ENCODE results near the gene ASB6. TPM values are rescaled to one million over a fixed set of nuclear protein-coding genes. Genes with fewer than 3 reads are reported as not detected.
A peak's percentile ranks its signal among the peaks of the same experiment; 100 is the strongest.

ASB6 gene, protein sequence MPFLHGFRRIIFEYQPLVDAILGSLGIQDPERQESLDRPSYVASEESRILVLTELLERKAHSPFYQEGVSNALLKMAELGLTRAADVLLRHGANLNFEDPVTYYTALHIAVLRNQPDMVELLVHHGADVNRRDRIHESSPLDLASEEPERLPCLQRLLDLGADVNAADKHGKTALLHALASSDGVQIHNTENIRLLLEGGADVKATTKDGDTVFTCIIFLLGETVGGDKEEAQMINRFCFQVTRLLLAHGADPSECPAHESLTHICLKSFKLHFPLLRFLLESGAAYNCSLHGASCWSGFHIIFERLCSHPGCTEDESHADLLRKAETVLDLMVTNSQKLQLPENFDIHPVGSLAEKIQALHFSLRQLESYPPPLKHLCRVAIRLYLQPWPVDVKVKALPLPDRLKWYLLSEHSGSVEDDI
- 24.5 TPM for polyA plus RNA-seq (2012; ENCODE audit: insufficient read length, low read depth)

DNA sequence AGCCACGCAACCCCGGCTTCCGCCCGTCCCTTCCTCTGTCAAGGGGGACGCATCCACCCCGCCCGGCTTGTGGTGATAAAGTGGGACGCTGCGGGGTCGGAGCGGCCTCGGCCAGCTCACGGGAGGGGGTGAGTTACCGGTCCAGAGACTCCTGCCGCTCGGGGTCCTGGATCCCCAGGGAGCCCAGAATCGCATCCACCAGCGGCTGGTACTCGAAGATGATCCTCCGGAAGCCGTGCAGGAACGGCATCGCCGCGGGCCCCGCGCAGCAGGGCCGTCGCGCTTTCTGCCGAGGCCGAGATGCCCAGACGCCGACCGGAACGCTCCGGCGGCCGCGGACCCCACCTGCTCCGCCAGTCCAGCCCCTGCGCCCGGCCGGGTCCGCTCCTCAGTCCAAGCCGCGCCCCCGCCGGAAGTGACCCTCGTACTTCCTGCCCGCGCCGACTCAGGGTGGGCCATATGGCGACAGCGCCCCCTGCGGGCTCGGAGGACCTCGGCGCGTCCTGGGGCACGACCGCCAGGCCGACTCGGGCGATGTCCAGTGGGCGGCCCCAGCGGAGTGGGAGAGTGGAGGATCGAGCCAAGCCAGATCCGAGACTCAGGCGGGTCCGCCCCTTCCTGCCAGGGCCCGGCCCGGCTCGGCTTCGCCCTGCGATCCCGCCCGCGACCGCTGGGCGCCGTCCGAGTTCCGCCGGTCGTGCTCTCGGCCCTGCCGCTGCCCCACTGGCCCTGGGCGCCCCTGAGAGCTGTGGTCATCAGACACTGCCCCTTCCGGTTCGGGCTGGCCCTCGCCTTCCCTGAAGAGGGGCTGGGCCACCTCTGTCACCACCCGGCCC is at the start of gene ASB6:
Gene ASB6 (minus strand): TSS at position 402 of the 836 bp plus-strand sequence. CDS start 152 bp downstream, at position 250.
- TF ChIP-seq SIN3A (IDR thresholded peaks at IDR 0.05; ENCODE audit: borderline replicate concordance, insufficient read depth, low read length): peak; percentile 35; the same call in 1 of the 2 replicates
- no peak for TF ChIP-seq FOXP2 (optimal IDR thresholded peaks at IDR 0.05; ENCODE audit: borderline replicate concordance, extremely low read depth, extremely low read length, insufficient read depth)
- TF ChIP-seq TAF1 (IDR thresholded peaks at IDR 0.05; ENCODE audit: borderline replicate concordance, insufficient read depth, low read length): 0 out of 2 replicates have a peak, but pooled peaks have one; percentile 61
- peak; percentile 72 for TF ChIP-seq POLR2AphosphoS5 (IDR thresholded peaks at IDR 0.05; ENCODE audit: low read depth, low read length)
- TF ChIP-seq, protein P1, sequence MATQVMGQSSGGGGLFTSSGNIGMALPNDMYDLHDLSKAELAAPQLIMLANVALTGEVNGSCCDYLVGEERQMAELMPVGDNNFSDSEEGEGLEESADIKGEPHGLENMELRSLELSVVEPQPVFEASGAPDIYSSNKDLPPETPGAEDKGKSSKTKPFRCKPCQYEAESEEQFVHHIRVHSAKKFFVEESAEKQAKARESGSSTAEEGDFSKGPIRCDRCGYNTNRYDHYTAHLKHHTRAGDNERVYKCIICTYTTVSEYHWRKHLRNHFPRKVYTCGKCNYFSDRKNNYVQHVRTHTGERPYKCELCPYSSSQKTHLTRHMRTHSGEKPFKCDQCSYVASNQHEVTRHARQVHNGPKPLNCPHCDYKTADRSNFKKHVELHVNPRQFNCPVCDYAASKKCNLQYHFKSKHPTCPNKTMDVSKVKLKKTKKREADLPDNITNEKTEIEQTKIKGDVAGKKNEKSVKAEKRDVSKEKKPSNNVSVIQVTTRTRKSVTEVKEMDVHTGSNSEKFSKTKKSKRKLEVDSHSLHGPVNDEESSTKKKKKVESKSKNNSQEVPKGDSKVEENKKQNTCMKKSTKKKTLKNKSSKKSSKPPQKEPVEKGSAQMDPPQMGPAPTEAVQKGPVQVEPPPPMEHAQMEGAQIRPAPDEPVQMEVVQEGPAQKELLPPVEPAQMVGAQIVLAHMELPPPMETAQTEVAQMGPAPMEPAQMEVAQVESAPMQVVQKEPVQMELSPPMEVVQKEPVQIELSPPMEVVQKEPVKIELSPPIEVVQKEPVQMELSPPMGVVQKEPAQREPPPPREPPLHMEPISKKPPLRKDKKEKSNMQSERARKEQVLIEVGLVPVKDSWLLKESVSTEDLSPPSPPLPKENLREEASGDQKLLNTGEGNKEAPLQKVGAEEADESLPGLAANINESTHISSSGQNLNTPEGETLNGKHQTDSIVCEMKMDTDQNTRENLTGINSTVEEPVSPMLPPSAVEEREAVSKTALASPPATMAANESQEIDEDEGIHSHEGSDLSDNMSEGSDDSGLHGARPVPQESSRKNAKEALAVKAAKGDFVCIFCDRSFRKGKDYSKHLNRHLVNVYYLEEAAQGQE (IDR thresholded peaks at IDR 0.05; ENCODE audit: insufficient read depth in 1 of 2, low read depth in 2 of 2, low read length in 2 of 2): peak; percentile 26 to 52; a peak in 1 of 4 replicates

DNA sequence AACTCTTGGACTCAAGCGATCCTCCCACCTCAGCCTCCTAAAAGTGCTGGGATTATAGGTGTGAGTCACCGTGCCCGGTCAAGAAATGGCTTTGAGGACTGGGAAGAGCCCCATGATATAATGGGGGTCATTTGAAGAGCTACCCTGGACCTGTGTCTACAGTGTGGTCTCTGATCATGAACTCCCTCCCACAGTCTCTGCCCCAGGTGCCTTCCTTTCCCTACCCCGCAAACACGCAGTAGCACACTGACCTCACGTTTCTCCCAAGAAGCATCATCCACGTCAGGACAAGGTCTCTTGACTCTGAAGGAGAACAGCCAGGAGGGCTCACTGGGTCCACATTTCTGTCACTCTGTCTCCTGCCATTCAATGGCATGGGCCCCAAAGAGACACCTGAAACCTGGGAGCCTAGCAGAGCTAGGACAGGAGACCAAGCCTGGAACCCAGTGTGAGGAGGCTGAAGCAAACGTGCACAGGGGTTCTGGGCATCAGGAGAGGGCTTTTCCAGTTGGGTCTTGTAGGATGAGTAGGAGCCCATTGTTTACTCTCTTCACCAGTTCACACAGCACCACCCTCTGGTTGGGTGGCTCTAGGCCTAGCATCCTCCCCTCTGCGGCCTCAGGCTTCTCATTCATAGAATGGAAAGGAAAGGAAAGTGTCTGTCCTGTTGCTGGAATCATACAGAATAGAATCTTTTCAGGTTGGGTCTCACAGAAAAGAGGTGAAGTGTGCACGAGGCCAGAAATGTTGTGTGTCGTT is 46.5 kb upstream of the ASB6 start:
- TF ChIP-seq, protein P1 (IDR thresholded peaks at IDR 0.05; ENCODE audit: insufficient read depth in 1 of 2, low read depth in 2 of 2, low read length in 2 of 2): no peak
- TF ChIP-seq SIN3A (IDR thresholded peaks at IDR 0.05; ENCODE audit: borderline replicate concordance, insufficient read depth, low read length) (no peak), FOXP2 (optimal IDR thresholded peaks at IDR 0.05; ENCODE audit: borderline replicate concordance, extremely low read depth, extremely low read length, insufficient read depth) (no peak), POLR2AphosphoS5 (IDR thresholded peaks at IDR 0.05; ENCODE audit: low read depth, low read length) (no peak), TAF1 (IDR thresholded peaks at IDR 0.05; ENCODE audit: borderline replicate concordance, insufficient read depth, low read length) (no peak)

DNA sequence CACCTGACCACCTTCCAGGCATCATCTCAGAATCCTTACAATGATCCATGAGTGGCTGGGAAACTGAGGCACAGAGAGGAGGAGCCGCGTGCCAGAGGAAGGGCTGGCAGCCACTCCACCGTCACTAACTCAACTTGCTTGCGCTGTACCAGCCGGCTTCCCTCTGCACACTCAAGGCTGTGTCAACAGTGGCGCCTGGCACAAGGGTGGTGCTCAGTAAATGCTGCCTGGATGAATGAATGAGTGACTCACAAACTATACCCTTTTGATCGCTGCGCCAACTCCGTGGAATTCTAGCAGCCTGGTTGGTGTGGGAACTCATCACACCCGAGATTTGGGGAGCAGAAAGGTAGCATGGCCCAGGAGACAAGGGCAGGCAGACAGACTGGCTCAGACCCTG is 45.4 kb upstream of the ASB6 start:
- TF ChIP-seq POLR2AphosphoS5 (IDR thresholded peaks at IDR 0.05; ENCODE audit: low read depth, low read length) (no peak), TAF1 (IDR thresholded peaks at IDR 0.05; ENCODE audit: borderline replicate concordance, insufficient read depth, low read length) (no peak), SIN3A (IDR thresholded peaks at IDR 0.05; ENCODE audit: borderline replicate concordance, insufficient read depth, low read length) (no peak), FOXP2 (optimal IDR thresholded peaks at IDR 0.05; ENCODE audit: borderline replicate concordance, extremely low read depth, extremely low read length, insufficient read depth) (no peak)
- TF ChIP-seq, protein P1 (IDR thresholded peaks at IDR 0.05; ENCODE audit: insufficient read depth in 1 of 2, low read depth in 2 of 2, low read length in 2 of 2): no peak

DNA sequence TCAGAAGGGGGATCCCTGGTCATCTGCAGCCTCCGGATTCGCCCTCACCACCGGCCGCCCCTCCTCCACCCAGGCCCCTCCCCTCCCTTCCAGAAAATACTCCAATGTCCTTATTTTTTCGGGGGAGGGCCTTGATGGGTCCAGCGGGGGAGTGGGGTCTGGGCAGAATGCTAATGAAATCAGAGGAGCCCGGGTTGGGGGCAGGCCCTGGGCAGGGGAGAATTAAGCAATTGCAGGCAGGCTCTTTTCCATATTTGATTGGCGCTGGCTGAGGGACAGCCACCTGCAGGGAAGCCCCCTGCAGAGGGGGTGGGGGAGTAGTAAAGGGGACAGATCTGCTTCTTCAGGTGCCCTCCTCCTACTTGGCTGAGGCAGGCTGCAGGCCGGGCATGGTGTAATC is 44.8 kb upstream of the ASB6 start:
- TF ChIP-seq POLR2AphosphoS5 (IDR thresholded peaks at IDR 0.05; ENCODE audit: low read depth, low read length) (no peak), SIN3A (IDR thresholded peaks at IDR 0.05; ENCODE audit: borderline replicate concordance, insufficient read depth, low read length) (no peak), FOXP2 (optimal IDR thresholded peaks at IDR 0.05; ENCODE audit: borderline replicate concordance, extremely low read depth, extremely low read length, insufficient read depth) (no peak), TAF1 (IDR thresholded peaks at IDR 0.05; ENCODE audit: borderline replicate concordance, insufficient read depth, low read length) (no peak)
- TF ChIP-seq, protein P1 (IDR thresholded peaks at IDR 0.05; ENCODE audit: insufficient read depth in 1 of 2, low read depth in 2 of 2, low read length in 2 of 2): no peak
